HCT116 (cell line): ENCODE results near the gene PPP1R16B. TPM values are rescaled to one million over a fixed set of nuclear protein-coding genes. Genes with fewer than 3 reads are reported as not detected.

Source experiments
- ATAC-seq: fragments of 200-7000 bp; cut with Tn5 transposase; 2 replicates; pipeline ENCODE4 v1.9.1; 2020; ENCODE audit warnings: mild to moderate bottlenecking, moderate library complexity
- BruUV-seq: library from RNA; stranded (reverse); fragments of 400-500 nt; replicated peaks from 2 replicates; lab custom pipeline; 2021; lab: Mats Ljungman, UMichigan
- CTCF ChIA-PET: fragments of 300-600 bp; sonication (Branson Sonifier 250); formaldehyde crosslinking; loops from one replicate; lab custom pipeline; 2021; ENCODE audit warnings: antibody characterized with exemption; lab: Charles Lee
- POLR2A ChIA-PET: fragments of 300-600, 350-600 bp; sonication (Branson Sonifier 250); formaldehyde crosslinking; loops from one replicate; lab custom pipeline; 2021; ENCODE audit warnings: antibody characterized with exemption; lab: Charles Lee
- RAD21 ChIA-PET, 2 experiments: fragments of 300-600 bp; sonication (Branson Sonifier 250); formaldehyde crosslinking; loops; one replicate each; lab custom pipeline; 2023; ENCODE audit warnings: low total read pairs in 2 of 2; ENCODE audit not compliant: uncharacterized antibody in 2 of 2, unreplicated experiment in 2 of 2, low non-redundant PET in 1 of 2; lab: Charles Lee
- DNase-seq: peaks from one replicate; pipeline ENCODE4 v3.0.0-alpha.2; 2010; ENCODE audit warnings: low read depth, low spot score
- H2AFZ ChIP-seq: fragments of 200-600 bp; shearing (Covaris generic), sonication (generic); 2 replicates; pipeline ENCODE4 v1.6.1; 2017; ENCODE audit warnings: low read depth, mixed run types, mixed read lengths, antibody characterized with exemption, low read length; ENCODE audit not compliant: poor library complexity, severe bottlenecking
- H3K27ac ChIP-seq: 2 replicates; pipeline ENCODE4 v1.5.1; 2012; ENCODE audit warnings: low read depth, low read length
- H3K27me3 ChIP-seq: fragments of 200-600 bp; sonication (generic); 2 replicates; pipeline ENCODE4 v1.6.1; 2016; ENCODE audit warnings: mixed run types, low read length, mixed read lengths; ENCODE audit not compliant: insufficient read depth
- H3K36me3 ChIP-seq, 2 experiments: fragments of 200-500 bp in 1 of 2; fragments of 200-600 bp in 1 of 2; sonication (Bioruptor generic) in 1 of 2; sonication (generic) in 1 of 2; 2 replicates each; pipeline versions ENCODE4 v1.5.1 to v1.6.1; 2014 to 2016; ENCODE audit warnings: low read length in 2 of 2, inconsistent platforms in 1 of 2, mixed read lengths in 1 of 2, mixed run types in 1 of 2; ENCODE audit not compliant: insufficient read depth in 2 of 2, control insufficient read depth in 1 of 2
- H3K4me1 ChIP-seq, 2 experiments: fragments of 200-600 bp in 1 of 2; sonication (generic) in 1 of 2; 2 replicates each; pipeline versions ENCODE4 v1.5.1 to v1.6.1; 2012 to 2017; ENCODE audit warnings: low read length in 2 of 2, inconsistent platforms in 1 of 2, mild to moderate bottlenecking in 1 of 2, mixed read lengths in 1 of 2, mixed run types in 1 of 2, moderate library complexity in 1 of 2; ENCODE audit not compliant: insufficient read depth in 2 of 2, control insufficient read depth in 1 of 2
- H3K4me2 ChIP-seq: fragments of 200-600 bp; sonication (generic); 2 replicates; pipeline ENCODE4 v1.6.1; 2017; ENCODE audit warnings: mixed run types, low read length, mixed read lengths
- H3K4me3 ChIP-seq, 2 experiments: fragments of 200-600 bp in 1 of 2; sonication (generic) in 1 of 2; replicated peaks in 1 of 2; 2 replicates each; pipeline ENCODE4 v1.5.1; 2011 to 2016; ENCODE audit warnings: low read length in 2 of 2, control low read depth in 1 of 2, low read depth in 1 of 2, mild to moderate bottlenecking in 1 of 2, mixed read lengths in 1 of 2, mixed run types in 1 of 2
- H3K79me2 ChIP-seq: fragments of 200-600 bp; sonication (generic); 2 replicates; pipeline ENCODE4 v1.6.1; 2017; ENCODE audit warnings: mild to moderate bottlenecking, mixed run types, low read length, moderate library complexity, mixed read lengths; ENCODE audit not compliant: insufficient read depth
- H3K9ac ChIP-seq: fragments of 200-600 bp; sonication (generic); 2 replicates; pipeline ENCODE4 v1.6.1; 2016; ENCODE audit warnings: low read length, mixed read lengths
- H3K9me2 ChIP-seq: fragments of 200-600 bp; sonication (generic), shearing (Covaris generic); 2 replicates; pipeline ENCODE4 v1.6.1; 2017; ENCODE audit warnings: mixed run types, mild to moderate bottlenecking, moderate library complexity; ENCODE audit not compliant: insufficient read depth
- H3K9me3 ChIP-seq, 2 experiments: fragments of 200-500 bp in 1 of 2; fragments of 200-600 bp in 1 of 2; sonication (Bioruptor generic) in 1 of 2; sonication (generic) in 1 of 2; 2 replicates each; pipeline ENCODE4 v1.6.1; 2014 to 2017; ENCODE audit warnings: low read length in 2 of 2, mixed read lengths in 2 of 2, inconsistent platforms in 1 of 2, low read depth in 1 of 2, mild to moderate bottlenecking in 1 of 2, mixed run types in 1 of 2, moderate library complexity in 1 of 2; ENCODE audit not compliant: control insufficient read depth in 1 of 2, insufficient read depth in 1 of 2
- H4K20me1 ChIP-seq: fragments of 200-600 bp; sonication (generic), shearing (Covaris generic); 2 replicates; pipeline ENCODE4 v1.6.1; 2017; ENCODE audit warnings: mixed run types, mild to moderate bottlenecking, moderate library complexity; ENCODE audit not compliant: insufficient read depth
- CBX3 ChIP-seq: IDR thresholded peaks from 2 replicates; pipeline ENCODE4 v1.6.1; 2012; ENCODE audit warnings: low read depth
- ELF1 ChIP-seq: IDR thresholded peaks from 2 replicates; pipeline ENCODE4 v1.6.1; 2012; ENCODE audit warnings: low read depth, borderline replicate concordance
- EZH2 ChIP-seq: fragments of 200-600 bp; sonication (generic); IDR thresholded peaks from 2 replicates; pipeline ENCODE4 v1.6.1; 2017; ENCODE audit warnings: antibody characterized with exemption, mixed run types
- FOSL1 ChIP-seq: IDR thresholded peaks from 2 replicates; pipeline ENCODE4 v1.6.1; 2012; ENCODE audit warnings: low read depth
- JUND ChIP-seq: IDR thresholded peaks from 2 replicates; pipeline ENCODE4 v1.6.1; 2012
- REST ChIP-seq: IDR thresholded peaks from 2 replicates; pipeline ENCODE4 v1.6.1; 2012; ENCODE audit warnings: low read depth
- YY1 ChIP-seq: IDR thresholded peaks from 2 replicates; pipeline ENCODE4 v1.6.1; 2011; ENCODE audit warnings: low read length, low read depth, moderate library complexity, mild to moderate bottlenecking; ENCODE audit not compliant: insufficient replicate concordance; ENCODE audit errors: extremely low read depth
- ZFX ChIP-seq: fragments of 450-650 bp; IDR thresholded peaks from 2 replicates; pipeline ENCODE4 v1.6.1; 2017
- intact Hi-C: fragments of 100-400 bp; cut with micrococcal nuclease; formaldehyde crosslinking; loops from 2 replicates; pipeline ENCODE4 v1.10.0; 2022
- total RNA-seq: library from RNA; stranded (reverse); gene quantifications from one replicate; pipeline ENCODE4 v1.2.1, GENCODE V29; 2021; ENCODE audit not compliant: unreplicated experiment
- TF ChIP-seq, protein P1 (sequence below): IDR thresholded peaks from 2 replicates; pipeline ENCODE4 v1.6.1; 2012

Gene PPP1R16B
- total RNA-seq, 1 experiment from 2014 or later: 0.52 TPM

- peaks cover 10 to 11% of the 10 kb centered on the region in 2 experiments for H3K4me1 ChIP-seq
- H3K9me3 ChIP-seq: no peaks in the 10 kb centered on the region
- CTCF ChIA-PET: no interaction called here
- ATAC-seq: no peak
- H3K27ac ChIP-seq: no peak overlapping the region; the same call in 1 of the 2 replicates
- H3K9ac ChIP-seq: no peak overlapping the region
- TF ChIP-seq FOSL1 (no peak), ELF1 (no peak), JUND (no peak), EZH2 (no peak), YY1 (no peak), ZFX (no peak)
- TF ChIP-seq, protein P1, sequence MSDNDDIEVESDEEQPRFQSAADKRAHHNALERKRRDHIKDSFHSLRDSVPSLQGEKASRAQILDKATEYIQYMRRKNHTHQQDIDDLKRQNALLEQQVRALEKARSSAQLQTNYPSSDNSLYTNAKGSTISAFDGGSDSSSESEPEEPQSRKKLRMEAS: no peak
- H3K36me3 ChIP-seq: peaks cover 56 to 60% of the 10 kb centered on the region in 2 experiments
- no TSS peak for BruUV-seq
- DNase-seq: no peak
- H3K79me2 ChIP-seq: no peaks in the 10 kb centered on the region
- H2AFZ ChIP-seq: no peak overlapping the region
- RAD21 ChIA-PET: no interaction called here
- H3K4me3 ChIP-seq: no peak overlapping the region
- H3K4me2 ChIP-seq: no peak overlapping the region
- intact Hi-C loops: no loop called here
- H4K20me1 ChIP-seq: no peaks in the 10 kb centered on the region
- H3K9me2 ChIP-seq: no peaks in the 10 kb centered on the region
- no peaks in the 10 kb centered on the region for H3K27me3 ChIP-seq
- POLR2A ChIA-PET: no interaction called here
These were observed 35.0 kb upstream of the PPP1R16B start for GRCh38 chr20:38770546-38770945.

GRCh38 chr20:38770970-38771369 is 34.5 kb upstream of the PPP1R16B start:
- CTCF ChIA-PET: no interaction called here
- BruUV-seq: no TSS peak
- POLR2A ChIA-PET: no interaction called here

More at GRCh38 chr20:38770970-38771369, 34.5 kb upstream of the PPP1R16B start:
- TF ChIP-seq REST: no peak
- TF ChIP-seq ELF1: no peak
- TF ChIP-seq ZFX: no peak
- no peak for TF ChIP-seq CBX3
- TF ChIP-seq, all 23 proteins: peak for 0
- DNase-seq (no peak), ATAC-seq (no peak)
- Histone ChIP-seq H3K4me1 (peaks cover 6 to 11% of the 10 kb centered on the region in 2 experiments), H4K20me1 (no peaks in the 10 kb centered on the region), H3K4me2 (no peak overlapping the region), H3K27ac (no peak overlapping the region; the same call in 1 of the 2 replicates), H3K9me2 (no peaks in the 10 kb centered on the region), H3K9ac (no peak overlapping the region), H3K9me3 (no peaks in the 10 kb centered on the region), H3K79me2 (no peaks in the 10 kb centered on the region), H3K36me3 (peaks cover 56 to 60% of the 10 kb centered on the region in 2 experiments), H3K4me3 (no peak overlapping the region), H3K27me3 (no peaks in the 10 kb centered on the region), H2AFZ (no peak overlapping the region)
- intact Hi-C loops: no loop called here
- RAD21 ChIA-PET: no interaction called here
